ENCODE measurements around the gene STN1. TPM values are rescaled to one million over a fixed set of nuclear protein-coding genes. Genes with fewer than 3 reads are reported as not detected.

The STN1 gene
- total and polyA plus RNA-seq, 10 of the 15 experiments (the other 5 are each of a cell fraction or from before 2014, with no cell fraction given) = 22.2 to 31.8 (median 28.5) TPM

DNA sequence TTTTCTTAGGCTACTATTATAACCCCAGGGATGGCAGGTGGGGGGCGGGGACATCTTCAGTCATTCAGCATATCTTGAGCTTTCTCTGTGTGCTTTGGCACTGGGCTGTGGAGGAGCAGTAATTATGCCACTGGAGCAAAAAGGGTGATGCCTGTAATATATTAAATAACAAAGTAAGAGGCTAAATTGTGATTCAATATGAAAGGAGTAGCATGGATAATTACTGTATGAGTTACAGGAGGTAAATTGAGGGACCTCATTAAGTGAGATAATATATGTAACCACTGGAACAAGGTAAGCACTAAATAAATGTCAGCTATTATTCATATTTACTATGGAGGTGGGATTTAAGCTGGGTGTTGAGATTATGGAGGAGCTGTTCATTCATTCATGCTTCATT is 3.3 kb upstream of the STN1 start:
- intact Hi-C loops (cut with micrococcal nuclease; ENCODE audit: unreplicated experiment) = no loop called here

More for the DNA sequence above, 3.3 kb upstream of the STN1 start:
- ChIA-PET SMC1A (ENCODE audit: uncharacterized antibody, unreplicated experiment) (interaction anchor here (0.7 to 1.5 kb wide), 7 partner anchors 12 to 204 kb away, joined by 3 to 5 read pairs (median 4); partner anchors contain the start of gene SLK), POLR2A (interaction anchor here (0.9 to 1.1 kb wide), 4 partner anchors 10 to 334 kb away, joined by 3 read pairs; partner anchors contain the start of gene GSTO1), CTCF (interaction anchor here (0.5 to 2.0 kb wide), 5 partner anchors 12 to 384 kb away, joined by 3 to 8 read pairs (median 3); no protein-coding TSS in a partner anchor), RAD21 (ENCODE audit: unreplicated experiment) (interaction anchor here (1.1 to 1.5 kb wide), 5 partner anchors 10 to 202 kb away, joined by 3 to 6 read pairs (median 4); partner anchors contain the start of gene SFR1)
- Histone ChIP-seq H3K27ac (ENCODE audit: control insufficient read depth, insufficient read depth) (no peak overlapping the region), H3K27me3 (replicated peaks in 1 of 2; ENCODE audit: control insufficient read depth in 2 of 2, insufficient read depth in 2 of 2, low read length in 1 of 2) (no peaks in the 10 kb centered on the region), H3K79me2 (ENCODE audit: control insufficient read depth, insufficient read depth, low read length) (peaks cover 15% of the 10 kb centered on the region), H3K9me3 (replicated peaks; ENCODE audit: control insufficient read depth, insufficient read depth, low read length) (no peaks in the 10 kb centered on the region), H3K36me3 (ENCODE audit: control insufficient read depth in 2 of 2, insufficient read depth in 2 of 2, low read length in 1 of 2) (no peaks in the 10 kb centered on the region), H3K4me2 (ENCODE audit: control insufficient read depth, insufficient read depth) (no peak overlapping the region), H3K9ac (ENCODE audit: control insufficient read depth, insufficient read depth, low read length) (no peak overlapping the region), H3K4me3 (no peak overlapping the region), H3K4me1 (ENCODE audit: control insufficient read depth, insufficient read depth, low read length) (peaks cover 7% of the 10 kb centered on the region), H4K20me1 (ENCODE audit: control insufficient read depth, insufficient read depth) (no peaks in the 10 kb centered on the region), H2AFZ (ENCODE audit: control insufficient read depth, low read depth, low read length) (peak overlapping the region; percentile 80)
- no peak for DNase-seq (ENCODE audit: low read depth, low spot score)
- TF ChIP-seq KLF5 (IDR thresholded peaks at IDR 0.05; ENCODE audit: partially characterized antibody) (no peak), TCF3 (IDR thresholded peaks at IDR 0.05; ENCODE audit: borderline replicate concordance, insufficient read depth, low read depth, low read length) (no peak), SUPT20H (IDR thresholded peaks at IDR 0.05; ENCODE audit: borderline replicate concordance, control insufficient read depth, low read depth, low read length) (no peak), CEBPZ (IDR thresholded peaks at IDR 0.05; ENCODE audit: low read depth, low read length) (no peak), RUNX3 (IDR thresholded peaks at IDR 0.05; ENCODE audit: low read length) (no peak), ZNF24 (IDR thresholded peaks at IDR 0.05) (no peak), NBN (IDR thresholded peaks at IDR 0.05) (no peak), NR2C1 (IDR thresholded peaks at IDR 0.05) (no peak), RAD51 (IDR thresholded peaks at IDR 0.05) (no peak)
- TF ChIP-seq, protein P1, sequence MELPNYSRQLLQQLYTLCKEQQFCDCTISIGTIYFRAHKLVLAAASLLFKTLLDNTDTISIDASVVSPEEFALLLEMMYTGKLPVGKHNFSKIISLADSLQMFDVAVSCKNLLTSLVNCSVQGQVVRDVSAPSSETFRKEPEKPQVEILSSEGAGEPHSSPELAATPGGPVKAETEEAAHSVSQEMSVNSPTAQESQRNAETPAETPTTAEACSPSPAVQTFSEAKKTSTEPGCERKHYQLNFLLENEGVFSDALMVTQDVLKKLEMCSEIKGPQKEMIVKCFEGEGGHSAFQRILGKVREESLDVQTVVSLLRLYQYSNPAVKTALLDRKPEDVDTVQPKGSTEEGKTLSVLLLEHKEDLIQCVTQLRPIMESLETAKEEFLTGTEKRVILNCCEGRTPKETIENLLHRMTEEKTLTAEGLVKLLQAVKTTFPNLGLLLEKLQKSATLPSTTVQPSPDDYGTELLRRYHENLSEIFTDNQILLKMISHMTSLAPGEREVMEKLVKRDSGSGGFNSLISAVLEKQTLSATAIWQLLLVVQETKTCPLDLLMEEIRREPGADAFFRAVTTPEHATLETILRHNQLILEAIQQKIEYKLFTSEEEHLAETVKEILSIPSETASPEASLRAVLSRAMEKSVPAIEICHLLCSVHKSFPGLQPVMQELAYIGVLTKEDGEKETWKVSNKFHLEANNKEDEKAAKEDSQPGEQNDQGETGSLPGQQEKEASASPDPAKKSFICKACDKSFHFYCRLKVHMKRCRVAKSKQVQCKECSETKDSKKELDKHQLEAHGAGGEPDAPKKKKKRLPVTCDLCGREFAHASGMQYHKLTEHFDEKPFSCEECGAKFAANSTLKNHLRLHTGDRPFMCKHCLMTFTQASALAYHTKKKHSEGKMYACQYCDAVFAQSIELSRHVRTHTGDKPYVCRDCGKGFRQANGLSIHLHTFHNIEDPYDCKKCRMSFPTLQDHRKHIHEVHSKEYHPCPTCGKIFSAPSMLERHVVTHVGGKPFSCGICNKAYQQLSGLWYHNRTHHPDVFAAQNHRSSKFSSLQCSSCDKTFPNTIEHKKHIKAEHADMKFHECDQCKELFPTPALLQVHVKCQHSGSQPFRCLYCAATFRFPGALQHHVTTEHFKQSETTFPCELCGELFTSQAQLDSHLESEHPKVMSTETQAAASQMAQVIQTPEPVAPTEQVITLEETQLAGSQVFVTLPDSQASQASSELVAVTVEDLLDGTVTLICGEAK (IDR thresholded peaks at IDR 0.05; ENCODE audit: borderline replicate concordance) = no peak
- in situ Hi-C loops (cut with MboI) = no loop called here
- ATAC-seq = no peak
- no peak for FAIRE-seq
- no TSS peak for BruUV-seq (replicated peaks)
- WGBS (ENCODE audit: insufficient coverage, insufficient replicate concordance, low lambda C conversion rate, missing lambda C conversion rate) = 50% methylated on average over 1 of the region's 1 CpG

Data from GM12878 (cell line).